ENCODE results near the gene NAIF1. TPM values are rescaled to one million over a fixed set of nuclear protein-coding genes. Genes with fewer than 3 reads are reported as not detected.

The NAIF1 gene
- total RNA-seq, 1 experiment from 2014 or later = 17.3 TPM

- H2AFZ ChIP-seq = no peak overlapping the region
- H3K27me3 ChIP-seq (ENCODE audit: insufficient read depth, low read depth) = no peaks in the 10 kb centered on the region
- H3K9me3 ChIP-seq (ENCODE audit: insufficient read depth, low read depth) = no peaks in the 10 kb centered on the region
- BruUV-seq (replicated peaks) = no TSS peak
- no peaks in the 10 kb centered on the region for H3K9me2 ChIP-seq (ENCODE audit: insufficient read depth)
- ChIA-PET CTCF (interaction anchor here (2.9 kb wide), 1 partner anchor 14 kb away, joined by 13 read pairs; no protein-coding TSS in a partner anchor), POLR2A (ENCODE audit: unreplicated experiment) (interaction anchor here (0.5 kb wide), 1 partner anchor 28 kb away, joined by 5 read pairs; no protein-coding TSS in a partner anchor)
- no peak for DNase-seq
- H3K27ac ChIP-seq = no peak overlapping the region
- peaks cover 26% of the 10 kb centered on the region for H3K4me1 ChIP-seq (replicated peaks; ENCODE audit: insufficient read depth)
- TF ChIP-seq CTCF (conservative IDR thresholded peaks at IDR 0.05) (no peak), EZH2 (IDR thresholded peaks at IDR 0.05; ENCODE audit: low read depth) (no peak)
- H3K36me3 ChIP-seq (ENCODE audit: low read depth) = no peaks in the 10 kb centered on the region
- H3K4me2 ChIP-seq = peak overlapping the region; percentile 92
- intact Hi-C loops (cut with micrococcal nuclease; ENCODE audit: unreplicated experiment) = no loop called here
- peaks cover 43% of the 10 kb centered on the region for H3K79me2 ChIP-seq (ENCODE audit: low read depth)
- no peaks in the 10 kb centered on the region for H4K20me1 ChIP-seq (ENCODE audit: insufficient read depth)
- H3K4me3 ChIP-seq = peak overlapping the region; percentile 87
- peaks cover 4% of the 10 kb centered on the region; the same call in 1 of the 2 replicates for H3F3A ChIP-seq (ENCODE audit: insufficient read depth, low read depth)
Measured at GRCh38 chr9:128065907-128066712, 1.0 kb downstream of the NAIF1 start.

- Histone ChIP-seq H4K20me1 (ENCODE audit: insufficient read depth) (no peaks in the 10 kb centered on the region), H2AFZ (no peak overlapping the region), H3K4me2 (no peak overlapping the region), H3K36me3 (ENCODE audit: low read depth) (no peaks in the 10 kb centered on the region), H3K27me3 (ENCODE audit: insufficient read depth, low read depth) (no peaks in the 10 kb centered on the region), H3K9me3 (ENCODE audit: insufficient read depth, low read depth) (no peaks in the 10 kb centered on the region), H3K79me2 (ENCODE audit: low read depth) (peaks cover 17% of the 10 kb centered on the region), H3F3A (ENCODE audit: insufficient read depth, low read depth) (peaks cover 7% of the 10 kb centered on the region; the same call in 1 of the 2 replicates), H3K4me3 (no peak overlapping the region), H3K27ac (no peak overlapping the region), H3K4me1 (replicated peaks; ENCODE audit: insufficient read depth) (peaks cover 19% of the 10 kb centered on the region), H3K9me2 (ENCODE audit: insufficient read depth) (no peaks in the 10 kb centered on the region)
- CTCF ChIA-PET = interaction anchor here (0.6 kb wide), 1 partner anchor 491 kb away, joined by 6 read pairs; no protein-coding TSS in a partner anchor
- intact Hi-C loops (cut with micrococcal nuclease; ENCODE audit: unreplicated experiment) = no loop called here
- no TSS peak for BruUV-seq (replicated peaks)
- no peak for DNase-seq
- POLR2A ChIA-PET (ENCODE audit: unreplicated experiment) = no interaction called here
- TF ChIP-seq EZH2 (IDR thresholded peaks at IDR 0.05; ENCODE audit: low read depth) (no peak), CTCF (conservative IDR thresholded peaks at IDR 0.05) (no peak)
Measured at GRCh38 chr9:128062846-128063831, 4.0 kb downstream of the NAIF1 start.

DNA sequence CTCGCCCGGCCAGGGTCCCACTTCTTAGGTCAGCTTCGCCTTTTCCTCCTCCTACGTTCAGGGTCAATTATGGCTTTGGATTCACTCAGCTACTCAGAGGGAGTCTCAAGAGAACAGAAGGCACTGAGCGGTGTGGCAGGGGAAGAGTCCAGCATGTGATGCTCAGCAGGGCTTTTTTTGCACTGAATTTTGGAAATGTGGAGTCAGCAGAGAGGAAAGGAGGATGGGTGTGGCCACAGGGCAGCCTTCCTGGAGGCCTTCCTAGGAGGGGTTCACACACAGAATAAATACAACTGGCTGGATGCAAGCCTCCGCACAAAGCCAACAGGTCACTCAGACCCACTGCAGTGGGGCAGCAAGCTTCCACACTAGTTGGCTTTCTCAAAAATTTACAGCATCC is 4.8 kb downstream of the NAIF1 start:
- POLR2A ChIA-PET (ENCODE audit: unreplicated experiment) = no interaction called here
- CTCF ChIA-PET = no interaction called here

More for the DNA sequence above, 4.8 kb downstream of the NAIF1 start:
- Histone ChIP-seq H3K36me3 (ENCODE audit: low read depth) (no peaks in the 10 kb centered on the region), H4K20me1 (ENCODE audit: insufficient read depth) (no peaks in the 10 kb centered on the region), H3F3A (ENCODE audit: insufficient read depth, low read depth) (peaks cover 7% of the 10 kb centered on the region; the same call in 1 of the 2 replicates), H3K9me3 (ENCODE audit: insufficient read depth, low read depth) (no peaks in the 10 kb centered on the region), H3K27me3 (ENCODE audit: insufficient read depth, low read depth) (no peaks in the 10 kb centered on the region), H3K4me1 (replicated peaks; ENCODE audit: insufficient read depth) (peaks cover 19% of the 10 kb centered on the region), H3K9me2 (ENCODE audit: insufficient read depth) (no peaks in the 10 kb centered on the region), H3K79me2 (ENCODE audit: low read depth) (peaks cover 17% of the 10 kb centered on the region), H3K4me3 (no peak overlapping the region), H3K27ac (no peak overlapping the region), H3K4me2 (no peak overlapping the region), H2AFZ (no peak overlapping the region)
- intact Hi-C loops (cut with micrococcal nuclease; ENCODE audit: unreplicated experiment) = no loop called here
- no peak for DNase-seq
- BruUV-seq (replicated peaks) = no TSS peak
- TF ChIP-seq EZH2 (IDR thresholded peaks at IDR 0.05; ENCODE audit: low read depth) (no peak), CTCF (conservative IDR thresholded peaks at IDR 0.05) (no peak)
